ENCODE results near the gene HK2.
A peak's percentile ranks its signal among the peaks of the same experiment; 100 is the strongest.
"Not testable (repeated sequence)": the region's sequence is repeated elsewhere in the genome, so short reads cannot be mapped to it uniquely, and the experiment has no call there.

The HK2 gene

DNA sequence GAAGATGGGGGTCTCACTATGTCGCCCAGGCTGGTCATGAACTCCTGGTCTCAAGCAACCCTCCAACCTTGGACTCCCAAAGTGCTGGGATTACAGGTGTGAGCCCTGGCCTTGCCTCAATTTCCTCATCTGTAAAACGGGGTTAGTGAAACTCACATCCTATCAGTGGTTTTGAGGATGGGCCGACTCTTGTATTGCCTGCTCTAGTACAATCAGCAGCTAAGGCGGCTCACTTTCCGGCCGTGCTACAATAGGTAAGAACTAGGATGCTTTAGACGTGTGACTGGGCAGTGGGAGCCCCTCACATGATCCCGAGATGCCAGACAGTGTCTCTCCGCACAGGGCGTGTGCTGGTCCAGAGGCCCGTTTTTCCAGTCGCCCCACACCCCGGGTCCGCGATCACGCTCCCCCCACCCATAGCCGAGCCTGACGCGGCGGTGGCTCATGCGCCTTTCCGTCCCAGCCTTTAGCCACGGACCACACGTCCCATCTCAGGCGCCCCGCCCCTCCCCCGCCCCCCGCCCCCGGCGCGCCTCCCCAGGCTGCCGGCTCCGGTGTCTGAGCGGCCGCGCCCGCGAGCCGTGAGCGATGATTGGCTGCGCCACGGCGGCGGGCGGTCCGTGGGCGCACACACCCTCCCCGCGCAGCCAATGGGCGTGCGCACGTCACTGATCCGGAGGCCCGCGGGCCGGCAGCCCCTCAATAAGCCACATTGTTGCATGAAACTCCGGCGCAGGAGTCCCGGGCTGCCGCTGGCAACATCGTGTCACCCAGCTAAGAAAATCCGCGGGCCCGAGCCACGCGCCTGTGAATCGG is at the start of gene HK2:
Gene HK2, plus strand, starts transcription at position 710 of the 816 bp plus-strand sequence. CDS start 454 bp downstream, outside the sequence.
- peak; percentile 44 for DNase-seq

DNA sequence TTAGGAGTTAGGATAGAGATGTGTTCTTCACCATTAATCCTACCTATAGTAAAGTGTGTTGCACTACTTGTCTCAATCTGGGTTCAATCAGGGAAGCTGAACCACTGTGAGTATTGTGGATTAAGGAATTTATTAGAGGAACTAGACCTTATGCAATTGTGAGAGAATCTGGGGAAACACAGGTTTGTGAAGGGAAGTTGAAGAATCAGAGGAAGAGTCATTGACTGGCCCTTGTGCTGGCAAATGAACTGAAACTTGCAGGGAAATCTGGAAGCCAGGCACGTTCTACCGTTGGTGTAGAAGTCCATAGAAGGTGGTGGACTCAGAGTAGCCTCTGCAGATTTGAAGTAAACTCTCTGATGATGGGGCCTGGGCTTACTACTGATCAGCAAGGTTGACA is 44.7 kb upstream of the HK2 start:
- no peak for DNase-seq

DNA sequence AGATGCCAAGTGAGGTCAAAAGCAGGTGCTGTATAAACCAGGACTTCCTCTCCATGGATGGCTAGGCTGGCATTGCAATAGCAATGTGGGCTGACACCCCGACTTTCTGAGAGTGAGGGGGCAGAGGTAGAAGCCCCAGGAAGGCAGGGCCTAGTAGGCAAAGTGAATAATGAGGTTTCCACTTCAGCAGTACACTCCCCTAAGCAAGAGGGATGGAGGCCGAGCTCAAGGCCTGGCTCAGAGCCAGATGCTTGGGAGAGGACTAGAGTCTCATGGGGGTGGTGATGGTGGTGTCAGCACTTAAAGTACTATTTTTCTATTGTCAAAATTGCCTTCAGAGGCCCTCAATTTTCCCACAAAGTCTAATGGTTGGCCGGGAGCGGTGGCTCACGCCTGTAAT is 41.6 kb upstream of the HK2 start:
- no peak for DNase-seq

DNA sequence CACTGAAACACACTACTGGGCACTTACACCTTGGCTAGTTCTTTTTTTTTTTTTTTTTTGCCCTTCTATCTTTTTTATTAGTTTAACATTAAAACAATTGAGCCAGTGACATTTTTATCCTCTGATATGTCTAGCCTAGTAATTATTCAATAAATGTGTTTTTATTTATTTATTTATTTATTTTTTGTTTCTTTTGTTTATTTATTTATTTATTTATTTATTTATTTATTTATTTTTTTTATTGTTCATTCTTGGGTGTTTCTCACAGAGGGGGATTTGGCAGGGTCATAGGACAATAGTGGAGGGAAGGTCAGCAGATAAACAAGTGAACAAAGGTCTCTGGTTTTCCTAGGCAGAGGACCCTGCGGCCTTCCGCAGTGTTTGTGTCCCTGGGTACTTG is 39.0 kb upstream of the HK2 start:
- DNase-seq: not testable (repeated sequence)

DNA sequence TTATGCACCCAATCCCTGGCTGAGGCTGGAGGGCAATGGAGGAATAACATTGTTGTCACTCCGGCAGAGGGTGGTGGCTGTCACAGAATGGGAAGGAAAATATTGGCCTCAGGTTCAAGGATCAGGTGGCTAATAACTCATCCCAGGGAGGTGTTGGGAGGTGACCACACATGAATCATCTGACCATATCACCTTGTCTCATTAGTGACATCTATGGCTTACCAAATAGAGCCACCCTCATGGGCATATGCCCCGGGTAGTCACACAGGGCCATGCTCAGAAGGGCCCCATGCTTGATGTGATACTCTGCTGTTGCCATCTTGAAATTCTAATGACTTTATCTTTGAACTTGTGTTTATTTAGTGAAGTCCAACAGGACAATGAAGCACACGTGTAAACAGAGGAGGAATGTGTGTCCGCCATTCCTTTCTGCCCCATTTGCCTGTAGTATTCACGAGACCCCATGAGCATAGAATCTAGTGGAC is 27.5 kb upstream of the HK2 start:
- no peak for DNase-seq

DNA sequence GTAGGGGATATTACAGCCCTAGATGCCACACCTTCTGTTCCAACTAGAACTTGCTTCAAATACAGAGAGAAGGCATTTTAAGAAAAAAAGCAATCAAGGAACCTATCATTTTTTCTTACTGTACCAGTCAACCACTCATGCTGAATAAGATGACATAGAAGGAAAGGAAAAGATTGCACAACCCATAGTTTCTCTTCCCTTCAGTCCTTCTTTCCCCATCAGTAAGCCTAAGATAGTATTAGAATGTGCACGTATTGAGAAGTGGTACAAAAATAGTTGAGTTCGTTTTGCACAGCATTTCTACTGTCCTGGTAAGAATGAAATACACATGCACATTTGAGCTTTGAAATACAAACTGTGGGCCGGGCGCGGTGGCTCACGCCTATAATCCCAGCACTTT is 27.0 kb upstream of the HK2 start:
- DNase-seq: no peak

DNA sequence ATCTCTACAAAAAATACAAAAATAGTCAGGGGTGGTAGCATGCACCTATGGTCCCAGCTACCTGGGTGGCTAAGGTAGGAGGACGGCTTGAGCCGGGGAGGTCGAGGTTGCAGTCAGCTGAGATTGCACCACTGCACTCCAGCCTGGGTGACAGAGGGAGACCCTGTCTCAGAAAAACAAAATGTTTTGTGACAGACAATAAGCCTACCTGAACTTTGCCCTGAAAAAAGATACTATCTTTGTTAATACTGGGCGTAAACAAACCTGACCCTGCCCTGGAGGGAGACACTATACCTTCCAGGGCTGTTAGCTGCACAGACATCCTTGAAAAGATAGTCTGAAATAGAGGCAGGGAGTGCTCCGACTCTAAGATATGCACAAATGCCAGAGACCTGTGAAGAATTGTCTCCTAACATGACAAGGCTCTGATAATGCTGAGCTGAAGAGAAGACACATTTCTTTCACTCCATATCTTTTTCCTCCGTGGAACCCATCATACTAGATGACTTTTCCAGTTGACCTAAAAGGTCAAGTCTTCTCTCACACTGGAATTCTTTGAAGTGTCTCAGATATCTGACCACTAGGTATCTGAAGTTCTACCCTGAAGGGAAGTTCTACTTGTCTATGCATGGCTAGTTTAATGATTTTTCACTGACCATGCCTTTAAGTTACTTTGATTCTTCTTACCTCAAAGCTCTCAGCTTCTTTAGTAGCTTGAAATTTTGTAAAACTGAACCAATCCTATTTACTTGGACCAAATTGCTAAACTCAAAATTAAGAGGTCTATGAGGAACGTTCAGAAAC is 20.9 kb upstream of the HK2 start:
- no peak for DNase-seq

DNA sequence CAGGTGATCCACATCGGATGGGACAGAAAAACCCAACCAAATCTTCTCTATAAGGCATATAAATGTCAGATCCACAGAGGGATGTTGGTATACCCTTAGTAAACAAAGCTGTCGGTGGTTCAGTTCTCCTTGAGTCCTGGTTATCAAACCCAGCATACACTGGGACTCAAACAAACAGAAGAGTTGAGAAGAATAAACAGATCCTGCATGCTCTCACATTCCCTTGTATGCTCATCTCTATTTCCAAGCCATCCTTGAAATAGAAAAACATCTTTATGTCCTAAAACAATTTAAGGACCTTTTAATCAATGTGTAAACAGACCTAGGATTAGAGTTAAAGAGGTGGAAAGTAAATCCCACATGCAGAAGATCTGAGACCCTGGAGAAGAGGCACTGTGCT is 19.8 kb upstream of the HK2 start:
- DNase-seq: no peak

DNA sequence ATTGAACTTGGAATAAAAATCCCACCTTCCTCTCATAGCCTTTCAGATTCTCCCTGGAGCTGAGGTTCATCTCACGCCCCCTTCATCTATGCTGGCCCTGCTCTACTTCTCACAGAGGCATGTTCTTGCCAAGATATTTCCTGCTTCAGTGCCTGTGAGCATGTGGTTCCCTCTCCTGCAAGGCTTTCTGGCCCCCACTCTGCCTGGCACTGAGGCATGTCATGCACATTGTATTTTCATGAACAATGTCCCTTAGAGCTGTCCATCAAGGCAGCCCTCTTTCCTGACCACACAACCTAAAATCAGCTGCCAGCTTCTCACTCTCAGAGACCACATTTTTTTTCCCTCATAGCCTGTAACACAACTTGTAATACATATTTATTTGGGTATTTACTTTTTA is 18.0 kb upstream of the HK2 start:
- DNase-seq: no peak

DNA sequence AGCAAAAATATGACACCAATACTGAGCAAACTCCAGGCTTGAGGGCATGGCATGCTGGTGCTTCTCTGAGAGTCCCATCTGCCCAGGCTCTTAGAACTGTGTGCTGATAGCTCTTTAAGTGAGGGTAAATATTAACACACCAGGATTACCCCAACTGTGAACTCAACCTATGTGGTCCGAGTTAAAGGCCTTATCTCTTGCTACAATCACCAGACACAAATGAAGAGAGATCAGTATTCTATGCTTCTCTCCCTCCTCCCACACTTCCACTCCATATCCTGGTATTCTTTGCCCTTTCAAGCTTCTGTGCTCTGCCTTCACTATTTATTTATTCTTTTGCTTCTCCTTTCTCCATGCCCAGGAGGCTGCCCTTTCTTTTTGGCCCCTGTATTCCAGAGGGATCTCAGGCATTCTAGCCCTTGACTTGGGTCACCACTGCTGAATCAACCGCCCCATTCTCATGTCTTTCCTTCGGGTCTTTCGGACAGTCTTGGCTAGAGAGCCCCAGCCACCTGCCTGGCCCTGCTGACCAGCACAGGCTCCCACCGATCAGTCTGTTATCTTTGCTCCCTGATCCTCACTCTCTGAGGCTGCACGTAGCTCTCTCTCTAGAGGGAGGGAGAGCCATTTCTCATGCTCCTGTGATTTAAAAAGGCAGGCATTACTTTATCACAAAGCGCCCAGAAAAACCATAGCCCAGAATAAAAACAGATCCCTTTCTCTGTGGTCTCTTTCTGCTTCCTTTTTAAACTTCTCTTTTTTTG is 17.2 kb upstream of the HK2 start:
- DNase-seq: no peak

DNA sequence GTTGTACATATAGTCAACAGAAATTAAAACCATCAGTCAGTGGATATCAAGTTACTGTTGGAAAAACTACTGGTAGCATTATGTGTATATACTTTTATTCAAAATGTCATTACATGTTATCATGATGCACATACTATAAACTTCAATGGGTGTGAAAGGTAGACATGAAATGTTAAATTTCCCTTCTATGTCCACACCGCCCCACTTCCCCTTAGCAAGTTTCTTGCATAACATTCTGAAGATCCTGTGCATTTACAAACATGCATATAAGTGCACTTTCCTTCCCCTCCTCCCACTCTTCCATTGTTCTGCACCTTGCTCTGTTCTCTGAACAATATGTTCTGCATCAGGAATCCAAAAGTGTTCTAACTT is 16.6 kb upstream of the HK2 start:
- DNase-seq: no peak

DNA sequence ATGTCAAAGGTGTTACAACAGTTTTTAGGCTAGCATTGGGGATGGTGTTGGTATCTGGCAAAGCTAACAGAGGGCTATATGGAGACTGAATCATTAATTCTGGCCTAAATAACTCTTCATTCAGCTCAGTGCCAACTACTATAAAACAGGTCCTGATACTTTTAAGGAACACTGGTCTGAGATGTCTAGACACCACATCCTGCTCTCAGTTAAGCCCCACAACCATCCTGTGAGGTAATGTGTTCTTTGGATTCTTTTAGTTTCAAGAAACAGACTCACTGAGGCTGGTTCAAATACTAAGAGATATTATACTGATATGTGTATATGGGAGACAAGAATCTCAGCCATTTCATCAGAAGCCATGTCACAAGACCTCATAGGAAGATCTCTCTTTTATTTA is 14.2 kb upstream of the HK2 start:
- DNase-seq: no peak

DNA sequence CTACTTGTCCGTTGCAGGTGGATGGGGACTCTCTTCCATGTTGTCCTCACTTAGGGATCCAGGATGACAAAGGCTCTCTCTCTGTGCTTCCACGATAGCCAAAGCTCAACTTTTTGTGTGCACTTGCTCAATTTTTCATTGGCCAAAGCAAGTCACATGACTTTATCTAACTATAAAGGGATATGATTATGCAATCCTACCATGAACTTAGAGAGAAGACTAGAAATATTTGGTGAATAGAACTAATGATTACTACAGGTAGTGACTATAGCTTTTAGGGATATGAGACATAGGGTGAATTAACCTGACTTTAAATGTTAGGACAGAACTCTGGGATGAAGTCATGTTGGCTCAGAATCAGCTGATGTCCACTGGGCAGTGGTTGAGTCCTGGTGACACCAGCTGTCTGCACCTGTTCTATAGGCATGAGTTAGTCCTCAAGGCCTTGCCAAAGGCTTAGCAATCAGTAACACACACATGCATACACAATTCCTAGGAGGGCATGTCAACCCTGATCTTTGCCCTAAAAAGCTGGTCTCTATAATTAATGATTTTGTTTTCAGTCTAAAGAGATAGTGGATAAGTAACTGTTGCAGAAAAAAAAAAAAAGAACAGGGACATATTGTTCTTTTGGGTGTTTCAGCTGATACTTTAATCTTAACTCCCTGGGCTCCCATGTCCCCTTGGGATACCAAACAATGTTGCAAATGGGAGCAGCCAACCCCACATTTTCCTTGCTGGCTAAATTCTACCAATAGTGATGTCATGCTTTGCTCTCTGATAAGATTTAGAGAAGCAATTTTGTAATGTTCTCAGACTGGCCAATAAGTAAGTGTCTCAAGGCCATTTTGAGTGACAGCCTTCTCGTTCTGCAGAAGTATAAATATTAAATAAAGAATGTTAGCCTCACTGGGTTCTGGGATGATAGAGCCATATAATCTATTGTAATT is 12.5 kb upstream of the HK2 start:
- no peak for DNase-seq

DNA sequence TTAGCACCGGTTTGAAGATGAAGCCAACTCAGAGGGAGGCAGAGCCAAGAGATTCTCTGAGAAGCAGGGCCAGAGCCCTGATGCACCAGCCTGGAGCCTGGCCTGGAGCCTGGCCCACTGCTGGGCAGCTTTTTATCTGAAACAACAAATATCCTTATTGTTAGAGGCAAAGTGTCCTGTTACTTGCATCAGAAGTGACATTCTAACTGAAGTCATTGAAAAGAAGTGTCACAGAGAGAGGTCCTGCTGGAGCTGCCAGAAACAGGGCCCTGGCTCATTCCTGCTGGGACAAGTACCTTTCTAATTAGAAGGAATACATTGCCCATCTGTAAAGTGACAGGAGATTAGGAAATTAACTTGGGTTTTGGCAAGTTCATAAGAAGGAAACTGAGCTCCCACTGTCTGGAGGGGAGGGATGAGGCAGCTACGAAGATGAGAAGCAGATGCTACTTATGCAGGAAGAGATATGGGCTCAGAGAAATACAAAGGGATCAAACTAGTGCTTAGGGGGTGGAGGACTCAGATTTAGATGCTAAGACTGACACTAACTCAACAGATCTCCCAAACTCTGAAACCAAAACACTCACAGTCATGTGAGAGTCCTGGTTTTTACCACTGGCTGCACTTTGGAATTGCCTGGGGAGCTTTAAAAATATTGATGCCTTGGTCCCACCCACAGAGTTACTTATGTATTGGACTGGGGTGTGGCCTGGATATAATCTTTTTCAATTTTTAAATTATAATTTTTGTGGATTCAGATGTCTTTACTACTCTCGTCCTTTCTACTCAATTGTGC is 11.0 kb upstream of the HK2 start:
- no peak for DNase-seq

DNA sequence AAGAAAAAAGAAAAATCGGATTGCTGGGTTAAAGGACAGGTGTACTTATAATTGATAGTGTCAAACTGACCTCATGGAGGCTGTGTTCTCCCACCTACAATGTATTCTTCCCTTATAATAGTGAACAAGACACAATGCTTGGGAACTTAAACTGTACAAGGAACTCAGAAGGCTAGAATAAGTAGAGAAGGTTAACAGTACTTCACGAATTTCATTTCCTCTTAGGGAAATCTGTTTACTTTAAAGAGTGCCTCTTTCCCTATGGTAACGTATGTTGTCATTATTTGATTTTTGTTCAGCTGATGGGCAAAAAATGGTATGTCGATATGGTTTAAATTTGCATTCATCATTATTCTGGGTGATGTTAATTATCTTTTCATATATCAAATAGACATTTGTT is 9.2 kb upstream of the HK2 start:
- no peak for DNase-seq

DNA sequence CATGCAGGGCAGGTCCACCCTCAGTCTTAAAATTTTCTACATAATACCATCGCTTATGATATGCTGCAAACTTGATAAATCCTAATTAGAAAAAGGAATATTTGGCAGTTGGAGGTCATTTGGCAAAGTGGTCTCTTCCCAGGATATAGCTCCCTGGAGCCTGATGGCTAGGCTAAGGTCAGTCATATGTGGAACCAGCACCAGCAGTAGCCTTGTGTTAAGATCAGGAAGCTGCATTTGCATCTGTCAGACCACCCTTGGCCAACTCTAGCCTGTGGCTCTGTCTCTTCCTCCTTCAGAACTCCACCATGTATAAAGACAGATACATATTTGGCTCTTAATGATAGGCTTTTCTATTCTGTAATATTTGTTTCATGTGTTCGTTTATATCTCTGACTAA is 5.4 kb upstream of the HK2 start:
- no peak for DNase-seq

DNA sequence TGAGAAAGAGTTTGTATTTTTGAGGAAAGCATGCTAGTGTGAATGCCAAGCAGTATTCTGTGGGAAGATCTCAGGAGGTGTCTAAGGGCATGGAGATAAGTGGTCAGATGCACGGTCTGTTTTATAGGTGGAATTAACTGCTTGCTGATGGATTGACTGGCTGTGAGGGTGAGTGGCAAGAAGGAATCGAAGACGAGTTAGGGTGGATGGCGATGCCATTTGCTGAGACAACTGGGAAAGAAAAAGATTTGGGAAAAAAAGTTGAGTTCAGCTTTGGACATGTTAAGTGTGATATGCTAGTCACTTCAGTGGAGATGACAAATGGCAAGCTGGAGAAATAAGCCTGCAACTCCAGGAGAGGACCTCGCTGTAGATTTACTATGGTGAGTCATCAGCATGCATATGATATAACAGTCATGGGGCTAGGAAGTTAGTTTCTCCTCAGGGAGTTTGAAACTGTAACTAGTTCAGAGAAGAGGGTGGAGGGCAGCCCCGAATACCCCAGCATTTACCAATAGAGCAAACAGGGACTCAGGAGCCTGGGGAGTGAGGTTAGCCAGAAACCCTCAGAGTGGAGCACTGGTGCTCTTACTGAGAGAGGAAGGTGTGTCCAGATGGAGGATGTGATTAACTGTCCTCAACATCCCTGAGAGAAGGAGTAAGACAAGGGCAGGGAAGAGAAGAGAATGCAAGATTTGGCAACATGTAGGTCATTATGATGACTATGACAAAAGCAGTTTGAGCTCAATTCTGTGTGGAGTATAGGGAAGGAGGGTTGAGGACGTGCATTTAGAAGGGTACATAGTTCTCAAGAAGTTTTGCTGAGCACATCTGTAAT is 2.0 kb upstream of the HK2 start:
- DNase-seq: no peak

DNA sequence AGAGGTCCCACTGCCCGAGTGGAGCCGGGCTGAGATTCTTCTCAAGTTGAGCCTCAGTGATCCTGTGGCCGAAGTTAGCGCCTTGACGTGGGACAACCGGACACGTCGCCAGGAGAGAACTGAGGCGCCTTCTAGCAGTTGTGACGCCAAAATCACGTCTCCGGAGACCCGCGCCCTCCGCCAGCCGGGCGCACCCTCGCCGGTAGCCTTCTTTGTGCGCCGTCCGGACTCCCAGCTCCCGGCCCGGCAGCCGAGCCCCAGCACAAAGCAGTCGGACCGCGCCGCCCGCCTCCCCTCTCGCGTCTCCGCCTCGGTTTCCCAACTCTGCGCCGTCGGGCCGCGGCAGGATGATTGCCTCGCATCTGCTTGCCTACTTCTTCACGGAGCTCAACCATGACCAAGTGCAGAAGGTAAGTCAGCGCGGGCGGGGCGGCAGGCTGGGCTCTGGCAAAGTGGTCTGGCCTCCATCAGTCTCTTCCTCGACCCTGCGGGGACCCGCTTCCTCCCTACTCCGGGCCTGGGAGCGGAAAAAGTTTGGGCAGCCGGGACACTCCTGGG is 386 bp downstream of the HK2 start:
- DNase-seq: not testable (repeated sequence)

DNA sequence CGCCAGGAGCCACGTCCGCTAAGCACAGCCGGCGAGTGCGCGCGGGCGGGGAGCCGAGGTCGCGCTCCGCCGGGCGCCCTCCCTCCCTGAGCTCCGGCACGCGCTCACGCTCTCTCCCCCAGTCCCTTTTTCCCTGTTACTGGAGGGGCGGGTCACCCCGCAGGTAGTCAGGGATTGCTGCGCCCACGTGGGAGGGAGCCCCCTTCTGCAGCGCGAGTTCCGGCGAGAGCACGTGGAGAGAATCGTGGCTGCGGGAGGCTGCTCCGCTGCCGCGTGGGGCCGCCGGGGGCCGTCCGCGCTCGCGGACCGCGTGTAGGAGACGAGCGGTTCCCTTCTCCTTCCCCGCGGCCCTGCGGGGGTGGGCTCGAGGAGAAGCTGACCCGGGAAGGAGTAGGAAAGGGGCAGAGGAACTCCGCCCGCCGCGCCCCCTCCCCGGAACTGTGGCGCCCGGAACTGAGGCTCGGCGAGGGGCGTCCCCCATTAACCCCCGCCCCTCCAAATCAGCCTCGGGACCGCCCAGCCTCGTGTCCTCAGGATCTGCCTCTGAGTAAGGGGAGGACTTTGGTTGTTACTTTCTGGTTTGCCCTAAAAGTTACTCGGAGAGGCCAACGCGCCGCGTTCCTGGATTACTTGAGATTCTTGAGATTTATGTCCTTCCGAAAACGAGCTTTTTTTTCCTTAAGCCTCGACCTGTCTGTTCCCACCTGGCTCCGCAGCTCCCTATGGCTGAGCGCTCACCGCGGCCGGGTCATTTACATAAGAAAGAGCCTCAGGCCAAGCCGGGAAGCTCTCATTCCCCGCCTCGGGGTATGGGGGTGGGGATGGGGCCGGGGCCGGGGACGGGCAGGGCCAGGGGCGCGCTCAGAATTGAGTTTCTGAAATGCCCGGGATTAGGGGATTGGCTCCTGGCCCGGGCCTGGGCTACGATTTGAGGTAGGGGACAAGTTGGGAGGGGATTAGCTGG is 1.1 kb downstream of the HK2 start:
- no peak for DNase-seq

All from SHP77 treated with DMSO at 0.1 percent for 48 hours (cell line).